ENCODE measurements around the gene CISD1. TPM values are rescaled to one million over a fixed set of nuclear protein-coding genes. Genes with fewer than 3 reads are reported as not detected.

The CISD1 gene
- total RNA-seq, 1 donor from 2014 or later = 24.5 TPM

DNA sequence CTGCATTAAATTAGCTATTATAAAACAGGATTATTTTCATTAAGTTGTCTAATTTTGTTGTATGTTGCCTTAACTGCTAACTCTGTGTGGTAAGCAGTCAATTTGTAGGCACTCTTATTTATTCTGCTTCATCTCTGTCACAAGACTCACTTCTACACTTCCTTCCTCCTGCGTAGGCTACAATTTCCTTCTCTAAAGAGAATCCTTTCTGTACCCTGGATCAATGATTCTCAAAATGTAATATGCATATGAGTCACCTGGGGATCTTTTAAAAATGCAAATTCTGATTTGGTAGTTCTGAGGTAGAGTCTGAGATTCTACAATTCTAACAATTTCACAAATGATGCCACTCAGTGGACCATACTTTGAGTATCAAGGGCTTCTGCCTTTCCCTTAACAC, 61.5 kb downstream of the CISD1 start:
- Histone ChIP-seq H3K36me3 (no peaks in the 10 kb centered on the region), H3K27me3 (ENCODE audit: low read depth) (no peaks in the 10 kb centered on the region), H3K4me1 (peaks cover 6% of the 10 kb centered on the region), H3K4me3 (no peak overlapping the region), H3K9me3 (no peaks in the 10 kb centered on the region), H3K27ac (no peak overlapping the region)
- ATAC-seq (no peak), DNase-seq (no peak)
- TF ChIP-seq CTCF (IDR thresholded peaks at IDR 0.05) = no peak
- intact Hi-C loops (cut with DNase I) = no loop called here

- Histone ChIP-seq H3K36me3 (no peaks in the 10 kb centered on the region), H3K9me3 (no peaks in the 10 kb centered on the region), H3K27me3 (ENCODE audit: low read depth) (no peaks in the 10 kb centered on the region), H3K4me3 (no peak overlapping the region), H3K27ac (no peak overlapping the region), H3K4me1 (peaks cover 15% of the 10 kb centered on the region)
- no peak for TF ChIP-seq CTCF (IDR thresholded peaks at IDR 0.05)
- DNase-seq (no peak), ATAC-seq (no peak)
- intact Hi-C loops (cut with DNase I) = no loop called here
Measured at GRCh38 chr10:58331646-58332045, 62.7 kb downstream of the CISD1 start.

GRCh38 chr10:58334817-58335305, 65.9 kb downstream of the CISD1 start, which contains the start of gene UBE2D1:
Gene UBE2D1, plus strand, starts transcription at chr10:58335006. Its CDS starts 196 bp downstream, at chr10:58335202.
- H3K4me3 ChIP-seq = peak within 1 kb of the TSS; percentile 80
- TF ChIP-seq CTCF (IDR thresholded peaks at IDR 0.05) = peak; percentile 10
- DNase-seq (peak; percentile 96), ATAC-seq (peak; percentile 98 to 99)
- no peaks in the 10 kb centered on the region for H3K9me3 ChIP-seq
- peaks cover 24% of the 10 kb centered on the region for H3K4me1 ChIP-seq
- no peaks in the 10 kb centered on the region for H3K27me3 ChIP-seq (ENCODE audit: low read depth)
- no peaks in the 10 kb centered on the region for H3K36me3 ChIP-seq
- H3K27ac ChIP-seq = peak within 1 kb of the TSS; percentile 82
- intact Hi-C loops (cut with DNase I) = no loop called here

GRCh38 chr10:58335306-58336005, 66.5 kb downstream of the CISD1 start:
- H3K36me3 ChIP-seq = no peaks in the 10 kb centered on the region
- no peaks in the 10 kb centered on the region for H3K27me3 ChIP-seq (ENCODE audit: low read depth)
- H3K4me1 ChIP-seq = peaks cover 24% of the 10 kb centered on the region
- ATAC-seq = peak; percentile 82 to 84
- no peak for TF ChIP-seq CTCF (IDR thresholded peaks at IDR 0.05)
- DNase-seq = peak; percentile 59
- H3K9me3 ChIP-seq = no peaks in the 10 kb centered on the region
- H3K27ac ChIP-seq = peak overlapping the region; percentile 82
- peak overlapping the region; percentile 80 for H3K4me3 ChIP-seq
- intact Hi-C loops (cut with DNase I) = no loop called here

DNA sequence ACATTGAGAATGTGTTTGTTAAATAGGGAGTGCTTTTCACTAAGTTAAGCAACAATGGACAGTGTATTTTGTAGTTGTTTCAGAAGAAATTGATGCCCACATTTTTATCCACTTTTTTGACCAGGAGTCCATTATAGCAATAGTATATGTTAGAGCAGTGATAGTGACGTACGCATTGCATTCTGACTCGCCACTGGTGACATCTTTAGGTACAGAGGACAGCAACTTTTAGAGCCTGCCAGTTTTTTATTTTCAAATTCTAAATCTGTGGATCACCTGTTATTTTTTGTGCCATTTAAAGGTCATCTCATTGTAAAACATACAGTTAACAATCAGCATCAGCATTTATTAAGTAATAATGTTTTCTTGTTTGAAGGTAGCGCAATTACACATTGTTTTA, 67.3 kb downstream of the CISD1 start:
- Histone ChIP-seq H3K4me1 (peaks cover 24% of the 10 kb centered on the region), H3K4me3 (peak overlapping the region; percentile 80), H3K27me3 (ENCODE audit: low read depth) (no peaks in the 10 kb centered on the region), H3K9me3 (no peaks in the 10 kb centered on the region), H3K27ac (no peak overlapping the region), H3K36me3 (no peaks in the 10 kb centered on the region)
- DNase-seq (no peak), ATAC-seq (no peak)
- intact Hi-C loops (cut with DNase I) = no loop called here
- TF ChIP-seq CTCF (IDR thresholded peaks at IDR 0.05) = no peak

Other genes with a start within 250 kb of the CISD1 start
- gene IPMK, start 1.3 kb upstream of the CISD1 start, total RNA-seq = 7.5 TPM
- 22.9 TPM for gene UBE2D1, start 65.8 kb downstream of the CISD1 start, total RNA-seq
- 25.9 TPM for gene TFAM, start 116.2 kb downstream of the CISD1 start, total RNA-seq
- 11.0 TPM for gene BICC1, start 243.7 kb downstream of the CISD1 start, total RNA-seq

Measured in lower lobe of right lung (tissue), 2 donors.